ENCODE data around the gene CLEC3B. TPM values are rescaled to one million over a fixed set of nuclear protein-coding genes. Genes with fewer than 3 reads are reported as not detected.

Gene CLEC3B
- total and polyA plus RNA-seq, 2 of the 8 experiments (the other 6 are each of a cell fraction or from before 2014, with no cell fraction given): 0.32 TPM; not detected in 1

GRCh38 chr3:44981220-44981619, 44.9 kb upstream of the CLEC3B start:
- no peak overlapping the region for H4K91ac ChIP-seq (replicated peaks; ENCODE audit: insufficient read length, low read length)
- H2BK15ac ChIP-seq (ENCODE audit: low read length): no peak overlapping the region
- peaks cover 38 to 97% of the 10 kb centered on the region in 2 experiments for H3K79me2 ChIP-seq (ENCODE audit: control insufficient read depth in 1 of 2, insufficient read depth in 2 of 2, low read length in 2 of 2)
- H2BK120ac ChIP-seq (replicated peaks; ENCODE audit: low read depth, low read length): no peak overlapping the region
- no peak overlapping the region for H2BK12ac ChIP-seq (ENCODE audit: low read depth, low read length)
- H3K27me3 ChIP-seq (replicated peaks in 1 of 4; ENCODE audit: control insufficient read depth in 3 of 4, extremely low read depth in 1 of 4, insufficient read depth in 3 of 4, low read length in 3 of 4): no peaks in the 10 kb centered on the region
- peaks cover 22% of the 10 kb centered on the region for H3K79me1 ChIP-seq (ENCODE audit: low read depth, low read length)
- POLR2A ChIA-PET (ENCODE audit: partially characterized antibody): no interaction called here
- no peak overlapping the region for H3K23ac ChIP-seq (ENCODE audit: insufficient read length)
- H3K9ac ChIP-seq (replicated peaks in 1 of 4; ENCODE audit: extremely low read depth in 1 of 4, low read depth in 3 of 4, low read length in 3 of 4): no peak overlapping the region
- no peak overlapping the region for H2AFZ ChIP-seq (ENCODE audit: low read length)
- no peaks in the 10 kb centered on the region; the same call in 1 of the 2 replicates for H3K23me2 ChIP-seq (ENCODE audit: low read depth, low read length)
- H4K20me1 ChIP-seq (replicated peaks in 1 of 2; ENCODE audit: control insufficient read depth in 1 of 2, insufficient read depth in 2 of 2, low read length in 2 of 2): peaks cover 10 to 13% of the 10 kb centered on the region in 2 experiments
- FAIRE-seq (no peak), DNase-seq (ENCODE audit: low read depth in 1 of 2, low spot score in 2 of 2) (no peak)
- WGBS, 2 experiments (ENCODE audit: extremely low coverage in 1 of 2, insufficient coverage in 1 of 2, insufficient read length in 1 of 2, insufficient replicate concordance in 2 of 2, low coverage in 1 of 2, low lambda C conversion rate in 2 of 2, missing lambda C conversion rate in 1 of 2): 88% methylated on average over 1 of the region's 1 CpG; no CpG with 5 or more reads in 1 of the 2 experiments
- peaks cover 0 to 6% of the 10 kb centered on the region in 2 experiments; a peak in 1 of 4 replicates for H3K9me3 ChIP-seq (ENCODE audit: insufficient read depth in 2 of 2, low read depth in 1 of 2, low read length in 1 of 2)
- CTCF ChIA-PET (ENCODE audit: partially characterized antibody): interaction anchor here (1.6 kb wide), 1 partner anchor 11 kb away, joined by 8 read pairs; no protein-coding TSS in a partner anchor
- no peak overlapping the region for H3K14ac ChIP-seq (ENCODE audit: insufficient read length)
- H3K18ac ChIP-seq (ENCODE audit: extremely low read depth, low read length): no peak overlapping the region
- no peak overlapping the region for H3K56ac ChIP-seq (replicated peaks; ENCODE audit: insufficient read length, low read depth, low read length)
- H3K4me1 ChIP-seq (replicated peaks in 1 of 4; ENCODE audit: control insufficient read depth in 3 of 4, insufficient read depth in 4 of 4, low read length in 3 of 4): peaks cover 0 to 6% (median 0%) of the 10 kb centered on the region in 4 experiments; a peak in 2 of 7 replicates
- no peak overlapping the region for H2BK20ac ChIP-seq (ENCODE audit: low read length)
- no peak overlapping the region for H3K27ac ChIP-seq (ENCODE audit: low read depth, low read length)
- no peak overlapping the region for H3K4me3 ChIP-seq (ENCODE audit: extremely low read depth in 1 of 4, insufficient read depth in 2 of 4, low read depth in 3 of 4, low read length in 4 of 4)
- no peak overlapping the region for H2BK5ac ChIP-seq (ENCODE audit: low read depth, low read length)
- no peak overlapping the region for H4K8ac ChIP-seq (ENCODE audit: extremely low read depth, insufficient read depth, low read length)
- no peak overlapping the region for H4K5ac ChIP-seq (ENCODE audit: insufficient read length, low read depth, low read length)
- H3K36me3 ChIP-seq (ENCODE audit: control insufficient read depth in 2 of 4, insufficient read depth in 4 of 4, low read length in 3 of 4): peaks cover 0 to 16% (median 4%) of the 10 kb centered on the region in 4 experiments; a peak in 4 of 8 replicates
- no peak overlapping the region for H2AK5ac ChIP-seq (ENCODE audit: low read depth, low read length)
- H3K4ac ChIP-seq (replicated peaks; ENCODE audit: insufficient read length, low read depth, low read length): no peak overlapping the region
- no peak overlapping the region for H3K4me2 ChIP-seq (ENCODE audit: insufficient read depth in 1 of 2, low read depth in 2 of 2, low read length in 2 of 2)
- TF ChIP-seq ZNF274 (IDR thresholded peaks at IDR 0.05; ENCODE audit: borderline replicate concordance, extremely low read depth, low read length): no peak
- TF ChIP-seq EZH2 (IDR thresholded peaks at IDR 0.05; ENCODE audit: low read depth, low read length, severe bottlenecking): no peak
- TF ChIP-seq SP1 (IDR thresholded peaks at IDR 0.05; ENCODE audit: low read depth, low read length): no peak
- no peak for TF ChIP-seq ATF3 (IDR thresholded peaks at IDR 0.05; ENCODE audit: insufficient read depth, low read depth, low read length)
- TF ChIP-seq KDM5A (IDR thresholded peaks at IDR 0.05; ENCODE audit: low read length): no peak
- no peak for TF ChIP-seq SRF (IDR thresholded peaks at IDR 0.05; ENCODE audit: low read depth, low read length)
- TF ChIP-seq PHF8 (conservative IDR thresholded peaks at IDR 0.05; ENCODE audit: low read depth, low read length): no peak
- TF ChIP-seq POLR2AphosphoS5 (IDR thresholded peaks at IDR 0.05; ENCODE audit: low read depth, low read length): no peak
- TF ChIP-seq NANOG (IDR thresholded peaks at IDR 0.05; ENCODE audit: insufficient read depth, low read depth, low read length, poor library complexity, severe bottlenecking): no peak
- no peak for TF ChIP-seq RFX5 (IDR thresholded peaks at IDR 0.05; ENCODE audit: borderline replicate concordance, low read depth, low read length)
- no peak for TF ChIP-seq ASH2L (IDR thresholded peaks at IDR 0.05; ENCODE audit: low read length)
- no peak for TF ChIP-seq HDAC6 (IDR thresholded peaks at IDR 0.05; ENCODE audit: low read depth, low read length)
- no peak for TF ChIP-seq TCF12 (IDR thresholded peaks at IDR 0.05; ENCODE audit: low read depth, low read length)
- TF ChIP-seq GABPA (IDR thresholded peaks at IDR 0.05; ENCODE audit: borderline replicate concordance, insufficient read depth, low read length): no peak
